HepG2 (cell line): ENCODE results near the gene MORC1. TPM values are rescaled to one million over a fixed set of nuclear protein-coding genes. Genes with fewer than 3 reads are reported as not detected.

ENCODE experiments used
- ATAC-seq: fragments of 200-7000 bp; cut with Tn5 transposase; 3 replicates; pipeline ENCODE4 v1.9.1; 2020; ENCODE audit warnings: mild to moderate bottlenecking, moderate library complexity
- BruUV-seq: library from RNA; stranded (reverse); fragments of 400-500 nt; replicated peaks from 2 replicates; lab custom pipeline; 2021; lab: Mats Ljungman, UMichigan
- CTCF ChIA-PET: fragments of 300-600 bp; formaldehyde crosslinking; extraction: SDS; loops from one replicate; lab custom pipeline; 2021; ENCODE audit warnings: low total read pairs, inconsistent platforms, low intra/inter-chr PET ratio; lab: Yijun Ruan, JAX
- POLR2A ChIA-PET: fragments of 350-600 bp; sonication (Branson Sonifier 250); formaldehyde crosslinking; loops from one replicate; lab custom pipeline; 2020; ENCODE audit warnings: antibody characterized with exemption, inconsistent platforms; lab: Yijun Ruan, JAX
- DNase-seq: peaks from one replicate; pipeline ENCODE4 v3.0.0-alpha.2; 2015; ENCODE audit warnings: low spot score
- FAIRE-seq: peaks from 3 replicates; lab custom pipeline; 2011; peaks lifted over from hg19 to GRCh38; lab: Jason Lieb, UNC
- H2AFZ ChIP-seq: one replicate; pipeline ENCODE4 v1.6.1; 2011; ENCODE audit warnings: low read length, inconsistent platforms
- H3K27ac ChIP-seq: fragments of 300-600 bp; 3 replicates; pipeline ENCODE4 v1.8.0; 2011; ENCODE audit warnings: mixed run types, mild to moderate bottlenecking, mixed read lengths, low read length, inconsistent platforms; ENCODE audit not compliant: insufficient read depth; ENCODE audit errors: extremely low read length
- H3K27me3 ChIP-seq, 2 experiments: fragments of 200-600 bp in 1 of 2; 2 replicates in 1 of 2; 3 replicates in 1 of 2; pipeline versions ENCODE4 v1.6.0 to v1.8.0; 2011; ENCODE audit warnings: low read length in 2 of 2, mild to moderate bottlenecking in 2 of 2, moderate library complexity in 2 of 2, inconsistent platforms in 1 of 2; ENCODE audit not compliant: insufficient read depth in 2 of 2, control insufficient read depth in 1 of 2
- H3K36me3 ChIP-seq, 2 experiments: fragments of 200-600 bp in 1 of 2; replicated peaks in 1 of 2; 2 replicates in 1 of 2; 3 replicates in 1 of 2; pipeline versions ENCODE4 v1.5.1 to v1.8.0; 2011; ENCODE audit warnings: low read length in 2 of 2, inconsistent platforms in 1 of 2; ENCODE audit not compliant: insufficient read depth in 2 of 2, control insufficient read depth in 1 of 2
- H3K4me1 ChIP-seq: 2 replicates; pipeline ENCODE4 v1.5.1; 2012; ENCODE audit warnings: low read length, inconsistent platforms; ENCODE audit not compliant: insufficient read depth
- H3K4me2 ChIP-seq: 2 replicates; pipeline ENCODE4 v1.6.0; 2011; ENCODE audit warnings: low read depth, low read length, inconsistent platforms
- H3K4me3 ChIP-seq, 3 experiments: fragments of 200-600 bp in 1 of 3; sonication (generic), shearing (Covaris generic) in 1 of 3; replicated peaks in 1 of 3; 2 replicates each; pipeline ENCODE4 v1.5.1; 2011 to 2016; ENCODE audit warnings: low read length in 3 of 3, inconsistent platforms in 2 of 3, low read depth in 2 of 3, mild to moderate bottlenecking in 2 of 3, control low read depth in 1 of 3, mixed read lengths in 1 of 3; ENCODE audit not compliant: insufficient read depth in 1 of 3
- H3K79me2 ChIP-seq: one replicate; pipeline ENCODE4 v1.6.1; 2011; ENCODE audit warnings: low read length, inconsistent platforms; ENCODE audit not compliant: insufficient read depth
- H3K9ac ChIP-seq: 2 replicates; pipeline ENCODE4 v1.6.0; 2011; ENCODE audit warnings: mild to moderate bottlenecking, low read depth, low read length, inconsistent platforms; ENCODE audit not compliant: insufficient read depth
- H3K9me3 ChIP-seq: 2 replicates; pipeline ENCODE4 v1.5.1; 2012; ENCODE audit warnings: mild to moderate bottlenecking, low read length
- H4K20me1 ChIP-seq: 2 replicates; pipeline ENCODE4 v1.6.0; 2011; ENCODE audit warnings: inconsistent platforms, mild to moderate bottlenecking, low read length, moderate library complexity; ENCODE audit not compliant: insufficient read depth
- ARID5B ChIP-seq: IDR thresholded peaks from 2 replicates; pipeline ENCODE4 v1.4.0; 2020; ENCODE audit warnings: mild to moderate bottlenecking, missing genetic modification reagents
- EHMT2 ChIP-seq: fragments of 200-600 bp; sonication (generic); IDR thresholded peaks from 2 replicates; pipeline ENCODE4 v1.7.0; 2017; ENCODE audit warnings: antibody characterized with exemption, low read depth, low read length, borderline replicate concordance
- HMGA1 ChIP-seq: sonication (generic); formaldehyde crosslinking; conservative IDR thresholded peaks from 2 replicates; pipeline ENCODE4 v1.4.0; 2020; ENCODE audit warnings: missing genetic modification reagents
- KAT8 ChIP-seq: IDR thresholded peaks from 2 replicates; pipeline ENCODE4 v1.6.1; 2016; ENCODE audit warnings: missing genetic modification reagents, missing compliant biosample characterization
- NCOA2 ChIP-seq: sonication (generic); formaldehyde crosslinking; IDR thresholded peaks from 2 replicates; pipeline ENCODE4 v1.8.0; 2022; ENCODE audit warnings: inconsistent platforms
- NRL ChIP-seq: sonication (generic); formaldehyde crosslinking; IDR thresholded peaks from 2 replicates; pipeline ENCODE4 v1.5.0; 2020; ENCODE audit warnings: missing genetic modification reagents, mild to moderate bottlenecking, moderate library complexity, borderline replicate concordance
- SOX13 ChIP-seq, 3 experiments: fragments of 450-650 bp in 1 of 3; sonication (generic) in 1 of 3; formaldehyde crosslinking in 1 of 3; IDR thresholded peaks in 2 of 3; conservative IDR thresholded peaks in 1 of 3; 2 replicates each; pipeline versions ENCODE4 v1.5.0 to v1.6.1; 2016 to 2020; ENCODE audit warnings: antibody characterized with exemption in 1 of 3, mild to moderate bottlenecking in 1 of 3, missing compliant biosample characterization in 1 of 3, missing genetic modification reagents in 1 of 3, moderate library complexity in 1 of 3
- ZBTB10 ChIP-seq: sonication (generic); formaldehyde crosslinking; IDR thresholded peaks from 2 replicates; pipeline ENCODE4 v1.4.0; 2020; ENCODE audit warnings: missing genetic modification reagents, borderline replicate concordance
- ZBTB44 ChIP-seq: sonication (generic); formaldehyde crosslinking; IDR thresholded peaks from 2 replicates; pipeline ENCODE4 v1.4.0; 2020; ENCODE audit warnings: missing genetic modification reagents
- ZNF605 ChIP-seq: sonication (generic); formaldehyde crosslinking; IDR thresholded peaks from 2 replicates; pipeline ENCODE4 v1.8.0; 2022; ENCODE audit warnings: mild to moderate bottlenecking, missing genetic modification reagents
- WGBS: methylation state at CpG from one replicate; pipeline ENCODE4 v1.1.6; 2017; ENCODE audit warnings: low lambda C conversion rate; 5-methylcytosine and 5-hydroxymethylcytosine counted together
- in situ Hi-C: cut with HindIII; loops from 2 replicates; pipeline ENCODE4 v1.10.0; 2017; ENCODE audit warnings: low pct_unique_long_range_greater_than_20kb; ENCODE audit not compliant: extremely low pct_ligation_motif_present
- intact Hi-C: fragments of 100-400 bp; cut with micrococcal nuclease; formaldehyde crosslinking; loops from one replicate; pipeline ENCODE4 v1.10.0; 2022; ENCODE audit not compliant: unreplicated experiment
- polyA plus RNA-seq, 8 experiments: library from polyadenylated mRNA; depleted of rRNA in 3 of 8; stranded (reverse) in 7 of 8; unstranded in 1 of 8; fragments of >200 nt; fragmentation: Illumina TruSeq in 4 of 8; extraction: Trizol in 4 of 8; gene quantifications; 2 replicates each; pipeline versions ENCODE4 v1.2.1 to v1.2.3, GENCODE V29; 2011 to 2016; ENCODE audit warnings: low read depth in 4 of 8, missing spikeins in 1 of 8, mixed read lengths in 1 of 8; ENCODE audit not compliant: insufficient read depth in 1 of 8
- total RNA-seq, 5 experiments: library from RNA; depleted of rRNA; stranded (reverse); fragments of >200 nt; fragmentation: Illumina TruSeq; extraction: Trizol; gene quantifications; 2 replicates each; pipeline ENCODE4 v1.2.3, GENCODE V29; 2016; ENCODE audit warnings: low read depth in 1 of 5

Gene MORC1
- total and polyA plus RNA-seq, 2 of the 13 experiments (the other 11 are each of a cell fraction or from before 2014, with no cell fraction given) = not detected

GRCh38 chr3:109165905-109166304 lies 48.0 kb upstream of the MORC1 start (continued):
- no peak for TF ChIP-seq ZNF605 (CRISPR knock-in tag)
- TF ChIP-seq, all 625 proteins: peak for 0

- Histone ChIP-seq H2AFZ (no peak overlapping the region), H4K20me1 (no peaks in the 10 kb centered on the region), H3K4me1 (peaks cover 21% of the 10 kb centered on the region), H3K27ac (peak overlapping the region; percentile 73), H3K9me3 (no peaks in the 10 kb centered on the region), H3K79me2 (no peaks in the 10 kb centered on the region), H3K4me3 (peak overlapping the region in 1 of 3 experiments; percentile 32; a peak in 2 of 6 replicates), H3K27me3 (no peaks in the 10 kb centered on the region), H3K9ac (no peak overlapping the region), H3K4me2 (peak overlapping the region; percentile 58), H3K36me3 (no peaks in the 10 kb centered on the region)
- FAIRE-seq = no peak
- ATAC-seq = peak; percentile 89
- in situ Hi-C loops (no loop called here), intact Hi-C loops (no loop called here)
- CTCF ChIA-PET = no interaction called here
- 0% methylated on average over 2 of the region's 2 CpGs for WGBS
- POLR2A ChIA-PET = no interaction called here
- no TSS peak for BruUV-seq
- DNase-seq = peak; percentile 46
- TF ChIP-seq ZBTB10 (no peak), ZBTB44 (CRISPR knock-in tag) (no peak), SOX13 (IDR thresholded peaks at IDR 0.05) (no peak), SOX13 (CRISPR knock-in tag; conservative IDR thresholded peaks at IDR 0.05 in 1 of 2, IDR thresholded peaks at IDR 0.05 in 1 of 2) (peak in 1 of 2 experiments; percentile 48; a peak in 1 of 4 replicates), HMGA1 (CRISPR knock-in tag) (no peak), KAT8 (no peak), NCOA2 (CRISPR knock-in tag) (peak; percentile 32; the same call in 1 of the 2 replicates), NRL (no peak), ARID5B (CRISPR knock-in tag) (peak; percentile 54), EHMT2 (peak; percentile 35; the same call in 1 of the 2 replicates)
Observed at GRCh38 chr3:109161487-109162123, 43.7 kb upstream of the MORC1 start.
